Jurkat, Clone E6-1 (cell line): ENCODE results near the gene KRTAP10-8. TPM values are rescaled to one million over a fixed set of nuclear protein-coding genes. Genes with fewer than 3 reads are reported as not detected.
"Not testable (repeated sequence)": the region's sequence is repeated elsewhere in the genome, so short reads cannot be mapped to it uniquely, and the experiment has no call there.

ENCODE experiments used
- DNase-seq: peaks from one replicate; pipeline ENCODE4 v3.0.0-alpha.2; 2011; ENCODE audit warnings: low read depth, low spot score
- H3K4me3 ChIP-seq: 2 replicates; pipeline ENCODE4 v1.5.1; 2011; ENCODE audit warnings: mild to moderate bottlenecking, low read length, control low read depth, moderate library complexity
- polyA plus RNA-seq: library from polyadenylated mRNA; unstranded; fragments of >200 nt; gene quantifications from one replicate; pipeline ENCODE4 v1.2.1, GENCODE V29; 2012; ENCODE audit warnings: missing spikeins; ENCODE audit not compliant: insufficient read length, insufficient read depth

KRTAP10-8 gene
- not detected for polyA plus RNA-seq

GRCh38 chr21:44612029-44612486 lies at the start of gene KRTAP10-8:
KRTAP10-8 (plus strand) TSS chr21:44612079; CDS start chr21:44612101, 22 bp downstream.
- no peak for DNase-seq
- no peak within 1 kb of the TSS for H3K4me3 ChIP-seq

GRCh38 chr21:44564099-44564498 lies 47.8 kb upstream of the KRTAP10-8 start:
- H3K4me3 ChIP-seq, result no peak overlapping the region
- no peak for DNase-seq

GRCh38 chr21:44564886-44565598 lies 46.8 kb upstream of the KRTAP10-8 start:
- no peak overlapping the region for H3K4me3 ChIP-seq
- DNase-seq, result no peak

- no peak for DNase-seq
- no peak overlapping the region for H3K4me3 ChIP-seq
Observed at GRCh38 chr21:44566403-44566802, 45.5 kb upstream of the KRTAP10-8 start.

- no peak overlapping the region for H3K4me3 ChIP-seq
- DNase-seq, result no peak
Observed at GRCh38 chr21:44567481-44568171, 44.3 kb upstream of the KRTAP10-8 start.

- DNase-seq, result no peak
- H3K4me3 ChIP-seq, result no peak overlapping the region
Observed at GRCh38 chr21:44568261-44568660, 43.6 kb upstream of the KRTAP10-8 start.

GRCh38 chr21:44568667-44569556 lies 43.0 kb upstream of the KRTAP10-8 start:
- no peak for DNase-seq
- H3K4me3 ChIP-seq, result no peak overlapping the region

- no peak overlapping the region for H3K4me3 ChIP-seq
- no peak for DNase-seq
Observed at GRCh38 chr21:44569861-44570517, 41.9 kb upstream of the KRTAP10-8 start.

GRCh38 chr21:44571296-44571695 lies 40.6 kb upstream of the KRTAP10-8 start:
- no peak for DNase-seq

GRCh38 chr21:44571844-44572782 lies 39.8 kb upstream of the KRTAP10-8 start:
- no peak for DNase-seq
- no peak overlapping the region for H3K4me3 ChIP-seq

More at GRCh38 chr21:44571296-44571695, 40.6 kb upstream of the KRTAP10-8 start:
- no peak overlapping the region for H3K4me3 ChIP-seq

GRCh38 chr21:44572959-44573583 lies 38.8 kb upstream of the KRTAP10-8 start:
- DNase-seq, result no peak

GRCh38 chr21:44573630-44574456 lies 38.0 kb upstream of the KRTAP10-8 start, which contains the start of gene KRTAP10-4:
KRTAP10-4 (plus strand) TSS chr21:44573729; CDS start chr21:44573759, 30 bp downstream.
- DNase-seq, H3K4me3 ChIP-seq: not testable (repeated sequence)

More at GRCh38 chr21:44572959-44573583, 38.8 kb upstream of the KRTAP10-8 start:
- no peak overlapping the region for H3K4me3 ChIP-seq

GRCh38 chr21:44574457-44575306 lies 37.2 kb upstream of the KRTAP10-8 start:
- DNase-seq, result no peak
- H3K4me3 ChIP-seq, result no peak overlapping the region

GRCh38 chr21:44575307-44576024 lies 36.4 kb upstream of the KRTAP10-8 start:
- no peak overlapping the region for H3K4me3 ChIP-seq
- DNase-seq, result no peak

GRCh38 chr21:44576025-44576420 lies 35.9 kb upstream of the KRTAP10-8 start:
- no peak overlapping the region for H3K4me3 ChIP-seq
- no peak for DNase-seq
